ENCODE results near the gene DROSHA. TPM values are rescaled to one million over a fixed set of nuclear protein-coding genes. Genes with fewer than 3 reads are reported as not detected.

Gene DROSHA, protein sequence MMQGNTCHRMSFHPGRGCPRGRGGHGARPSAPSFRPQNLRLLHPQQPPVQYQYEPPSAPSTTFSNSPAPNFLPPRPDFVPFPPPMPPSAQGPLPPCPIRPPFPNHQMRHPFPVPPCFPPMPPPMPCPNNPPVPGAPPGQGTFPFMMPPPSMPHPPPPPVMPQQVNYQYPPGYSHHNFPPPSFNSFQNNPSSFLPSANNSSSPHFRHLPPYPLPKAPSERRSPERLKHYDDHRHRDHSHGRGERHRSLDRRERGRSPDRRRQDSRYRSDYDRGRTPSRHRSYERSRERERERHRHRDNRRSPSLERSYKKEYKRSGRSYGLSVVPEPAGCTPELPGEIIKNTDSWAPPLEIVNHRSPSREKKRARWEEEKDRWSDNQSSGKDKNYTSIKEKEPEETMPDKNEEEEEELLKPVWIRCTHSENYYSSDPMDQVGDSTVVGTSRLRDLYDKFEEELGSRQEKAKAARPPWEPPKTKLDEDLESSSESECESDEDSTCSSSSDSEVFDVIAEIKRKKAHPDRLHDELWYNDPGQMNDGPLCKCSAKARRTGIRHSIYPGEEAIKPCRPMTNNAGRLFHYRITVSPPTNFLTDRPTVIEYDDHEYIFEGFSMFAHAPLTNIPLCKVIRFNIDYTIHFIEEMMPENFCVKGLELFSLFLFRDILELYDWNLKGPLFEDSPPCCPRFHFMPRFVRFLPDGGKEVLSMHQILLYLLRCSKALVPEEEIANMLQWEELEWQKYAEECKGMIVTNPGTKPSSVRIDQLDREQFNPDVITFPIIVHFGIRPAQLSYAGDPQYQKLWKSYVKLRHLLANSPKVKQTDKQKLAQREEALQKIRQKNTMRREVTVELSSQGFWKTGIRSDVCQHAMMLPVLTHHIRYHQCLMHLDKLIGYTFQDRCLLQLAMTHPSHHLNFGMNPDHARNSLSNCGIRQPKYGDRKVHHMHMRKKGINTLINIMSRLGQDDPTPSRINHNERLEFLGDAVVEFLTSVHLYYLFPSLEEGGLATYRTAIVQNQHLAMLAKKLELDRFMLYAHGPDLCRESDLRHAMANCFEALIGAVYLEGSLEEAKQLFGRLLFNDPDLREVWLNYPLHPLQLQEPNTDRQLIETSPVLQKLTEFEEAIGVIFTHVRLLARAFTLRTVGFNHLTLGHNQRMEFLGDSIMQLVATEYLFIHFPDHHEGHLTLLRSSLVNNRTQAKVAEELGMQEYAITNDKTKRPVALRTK (N-terminal part only)
- total RNA-seq = 32.8 and 58.6 TPM in 2 replicates

DNA sequence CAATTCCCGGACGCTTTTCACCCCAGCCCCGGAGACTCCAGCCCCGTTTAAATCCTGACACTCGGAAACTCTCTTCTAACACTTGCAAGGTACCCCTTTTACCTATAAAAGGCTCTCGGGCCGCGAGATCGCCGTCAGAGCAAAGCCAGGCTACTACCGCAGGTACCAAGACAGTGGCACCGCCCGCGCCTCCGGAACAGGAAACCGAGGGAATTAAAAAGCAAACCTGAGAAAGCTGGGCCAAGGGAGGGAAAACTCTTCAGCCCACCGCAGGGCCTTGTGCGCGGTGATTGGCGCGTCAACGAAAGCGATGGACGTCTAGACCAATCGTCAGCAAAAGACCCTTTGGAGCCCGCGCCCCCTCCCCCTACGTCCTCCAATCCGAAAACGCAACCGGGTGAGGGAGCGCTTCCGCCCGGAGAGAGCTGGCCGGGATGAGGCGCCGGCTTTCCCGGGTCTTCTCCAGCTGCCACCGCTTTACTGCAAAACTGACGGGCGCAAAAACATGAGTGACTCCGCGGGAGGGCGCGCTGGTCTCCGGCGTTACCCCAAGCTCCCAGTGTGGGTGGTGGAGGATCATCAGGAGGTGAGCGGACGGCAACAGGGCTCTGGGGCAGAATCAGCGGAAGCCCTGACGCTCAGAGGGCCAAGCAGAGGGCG is at the start of gene DROSHA, which contains the start of gene C5orf22:
DROSHA (minus strand) TSS at position 206 of the 660 bp plus-strand sequence. CDS start 3,034 bp downstream, outside the sequence.
C5orf22 (plus strand) TSS at position 414 of the 660 bp plus-strand sequence; CDS start at position 506, 92 bp downstream.
- peak; percentile 72 for DNase-seq (ENCODE audit: low read depth)

DNA sequence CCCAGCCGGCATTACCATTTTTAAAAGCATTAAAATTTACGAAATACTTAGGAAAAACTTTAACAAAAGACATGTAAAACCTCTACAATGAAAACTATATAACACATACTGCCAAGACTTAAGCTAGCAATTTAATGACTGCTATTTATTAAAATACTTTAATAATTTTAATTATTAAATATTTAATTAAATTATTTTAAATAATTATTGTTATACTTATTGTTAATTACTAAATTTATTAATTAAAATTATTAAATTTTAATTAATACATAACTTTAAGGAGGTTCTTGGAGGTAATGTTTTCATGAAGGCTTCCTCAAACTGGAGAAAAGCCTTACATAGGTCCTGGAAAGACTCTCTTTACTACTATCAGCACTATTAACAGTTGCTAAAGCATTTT is 47.7 kb upstream of the DROSHA start:
- H3K4me3 ChIP-seq (ENCODE audit: low read depth, low read length) = no peak overlapping the region
- TF ChIP-seq, protein P1, sequence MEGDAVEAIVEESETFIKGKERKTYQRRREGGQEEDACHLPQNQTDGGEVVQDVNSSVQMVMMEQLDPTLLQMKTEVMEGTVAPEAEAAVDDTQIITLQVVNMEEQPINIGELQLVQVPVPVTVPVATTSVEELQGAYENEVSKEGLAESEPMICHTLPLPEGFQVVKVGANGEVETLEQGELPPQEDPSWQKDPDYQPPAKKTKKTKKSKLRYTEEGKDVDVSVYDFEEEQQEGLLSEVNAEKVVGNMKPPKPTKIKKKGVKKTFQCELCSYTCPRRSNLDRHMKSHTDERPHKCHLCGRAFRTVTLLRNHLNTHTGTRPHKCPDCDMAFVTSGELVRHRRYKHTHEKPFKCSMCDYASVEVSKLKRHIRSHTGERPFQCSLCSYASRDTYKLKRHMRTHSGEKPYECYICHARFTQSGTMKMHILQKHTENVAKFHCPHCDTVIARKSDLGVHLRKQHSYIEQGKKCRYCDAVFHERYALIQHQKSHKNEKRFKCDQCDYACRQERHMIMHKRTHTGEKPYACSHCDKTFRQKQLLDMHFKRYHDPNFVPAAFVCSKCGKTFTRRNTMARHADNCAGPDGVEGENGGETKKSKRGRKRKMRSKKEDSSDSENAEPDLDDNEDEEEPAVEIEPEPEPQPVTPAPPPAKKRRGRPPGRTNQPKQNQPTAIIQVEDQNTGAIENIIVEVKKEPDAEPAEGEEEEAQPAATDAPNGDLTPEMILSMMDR (conservative IDR thresholded peaks at IDR 0.05; ENCODE audit: low read depth, low read length) = no peak
- no peak for DNase-seq (ENCODE audit: low read depth)

More for the DNA sequence above, at the start of gene DROSHA, which contains the start of gene C5orf22:
- TF ChIP-seq, protein P1 (conservative IDR thresholded peaks at IDR 0.05; ENCODE audit: low read depth, low read length) = no peak
- peak within 1 kb of the TSS; percentile 99 for H3K4me3 ChIP-seq (ENCODE audit: low read depth, low read length)

DNA sequence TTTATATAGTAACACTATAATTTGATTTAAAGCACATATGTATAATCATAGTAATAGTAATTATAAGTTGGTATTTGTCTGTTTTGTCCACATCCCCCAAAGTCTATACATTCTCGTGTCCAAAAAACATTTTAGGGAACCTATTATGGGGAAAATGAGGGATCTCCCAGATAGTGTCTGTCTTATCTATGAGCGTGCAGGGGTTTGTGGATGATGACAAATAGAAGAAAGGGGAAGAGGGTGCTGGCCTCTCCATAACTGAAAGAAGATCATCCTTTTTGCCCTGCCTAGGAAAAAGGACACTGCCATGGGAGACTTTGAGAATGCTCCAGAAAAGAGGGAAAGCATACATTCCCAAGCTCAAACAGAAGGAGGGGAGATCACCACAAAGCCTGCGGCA is 45.5 kb upstream of the DROSHA start:
- no peak for DNase-seq (ENCODE audit: low read depth)
- no peak overlapping the region for H3K4me3 ChIP-seq (ENCODE audit: low read depth, low read length)
- TF ChIP-seq, protein P1 (conservative IDR thresholded peaks at IDR 0.05; ENCODE audit: low read depth, low read length) = no peak

DNA sequence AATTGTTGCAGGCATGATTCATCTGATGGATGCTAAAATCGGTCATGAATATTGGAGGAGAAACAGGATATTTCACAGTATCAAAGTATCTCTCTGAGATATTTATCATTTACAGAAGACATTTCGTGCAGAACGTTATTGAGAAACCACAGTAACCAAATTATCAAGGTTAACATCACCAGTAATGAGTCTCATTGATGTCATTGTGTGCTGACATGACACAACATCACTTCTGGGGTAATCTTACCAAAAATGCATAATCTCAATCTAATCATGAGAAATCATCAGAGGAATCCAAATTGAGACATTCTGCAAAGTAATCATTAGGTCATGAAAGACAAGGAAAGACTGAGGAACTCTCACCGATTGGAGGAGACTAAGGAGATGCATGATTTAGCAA is 42.9 kb upstream of the DROSHA start:
- TF ChIP-seq, protein P1 (conservative IDR thresholded peaks at IDR 0.05; ENCODE audit: low read depth, low read length) = no peak
- no peak overlapping the region for H3K4me3 ChIP-seq (ENCODE audit: low read depth, low read length)
- DNase-seq (ENCODE audit: low read depth) = no peak

DNA sequence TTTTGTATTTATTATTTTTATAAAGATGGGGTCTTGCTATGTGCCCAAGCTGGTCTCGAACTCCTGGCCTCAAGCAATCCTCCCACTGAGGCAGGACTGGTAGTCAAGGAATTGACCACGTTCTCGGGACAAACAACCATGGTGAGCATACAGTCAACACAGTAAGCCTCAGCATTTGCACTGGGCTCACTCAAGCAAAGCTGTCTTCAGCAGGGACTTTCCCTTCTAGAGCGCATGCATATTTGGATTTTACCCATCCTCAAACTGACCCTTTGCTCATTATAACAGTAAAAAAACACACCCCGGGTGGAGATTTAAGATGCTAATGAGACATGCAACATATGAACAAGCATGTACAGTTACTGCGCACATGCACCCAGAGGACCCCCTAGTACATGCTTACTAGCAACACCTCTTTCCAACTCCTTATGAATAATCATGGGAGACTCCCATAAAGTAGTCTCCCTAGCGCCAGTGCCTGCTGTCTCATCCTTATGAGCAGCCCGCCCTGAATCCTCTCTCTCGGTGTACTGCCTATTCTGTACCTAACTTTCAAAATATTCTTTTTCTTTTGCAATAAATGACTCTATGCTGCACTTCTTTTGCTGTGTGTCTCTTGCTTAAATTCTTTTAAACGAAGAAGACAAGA is 41.7 kb upstream of the DROSHA start:
- no peak overlapping the region for H3K4me3 ChIP-seq (ENCODE audit: low read depth, low read length)
- no peak for DNase-seq (ENCODE audit: low read depth)
- TF ChIP-seq, protein P1 (conservative IDR thresholded peaks at IDR 0.05; ENCODE audit: low read depth, low read length) = no peak

All from epithelial cell of proximal tubule (primary cell).